ENCODE measurements around the gene HOXD13. TPM values are rescaled to one million over a fixed set of nuclear protein-coding genes. Genes with fewer than 3 reads are reported as not detected.

HOXD13 gene
- total and polyA plus RNA-seq, 2 donors (not counting 3 experiments of a cell fraction or from before 2014, with no cell fraction given): not detected

DNA sequence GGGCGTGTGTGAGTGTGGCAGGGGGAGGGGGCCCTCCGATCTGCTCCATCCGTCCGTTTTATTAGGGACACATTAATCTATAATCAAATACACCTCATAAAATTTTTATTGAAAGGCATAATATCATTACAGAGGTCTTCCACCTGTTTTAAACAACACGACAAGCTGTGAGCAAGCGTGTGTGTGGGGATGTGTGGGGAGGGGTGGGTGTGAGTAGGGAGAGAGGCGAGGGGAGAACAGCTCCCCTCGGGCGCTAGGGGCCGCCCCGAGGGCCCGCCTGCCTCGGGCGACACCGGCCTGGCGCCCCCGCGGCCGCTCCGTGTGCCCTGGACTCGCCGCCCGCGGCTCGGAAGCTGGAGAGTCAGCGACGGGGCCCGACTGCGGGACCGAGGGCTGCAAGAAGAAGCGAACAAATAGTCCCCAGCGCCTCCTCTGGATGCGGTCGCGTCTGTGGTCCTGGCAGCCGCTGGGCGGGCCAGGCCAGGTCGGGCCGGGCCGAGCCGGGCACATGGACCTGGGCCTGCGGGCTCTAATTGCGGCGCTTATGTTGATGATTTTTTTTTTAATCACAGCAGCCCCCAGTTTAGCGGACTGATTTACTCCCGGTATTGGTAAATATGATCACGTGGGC lies 29.6 kb downstream of the HOXD13 start:
- Histone ChIP-seq H3K9me3 (replicated peaks; ENCODE audit: control insufficient read depth, insufficient read depth, low read length) (no peaks in the 10 kb centered on the region), H3K9me1 (replicated peaks; ENCODE audit: control insufficient read depth, extremely low read depth, insufficient read depth, low read length) (no peaks in the 10 kb centered on the region), H3K4me1 (ENCODE audit: control insufficient read depth, extremely low read depth, insufficient read depth, low read length) (peaks cover 12% of the 10 kb centered on the region), H3K27me3 (ENCODE audit: control insufficient read depth in 2 of 2, insufficient read depth in 2 of 2, low read length in 2 of 2) (peaks cover 44 to 54% of the 10 kb centered on the region in 2 experiments), H3K9ac (replicated peaks; ENCODE audit: extremely low read depth, insufficient read depth, low read length) (peak overlapping the region; percentile 17), H3K4me3 (replicated peaks in 1 of 3; ENCODE audit: insufficient read depth in 1 of 3, low read depth in 1 of 3, low read length in 3 of 3) (peak overlapping the region; percentile 49 to 77 (median 61)), H4K20me1 (replicated peaks; ENCODE audit: control insufficient read depth, extremely low read depth, insufficient read depth, low read length) (no peaks in the 10 kb centered on the region), H3K4me2 (ENCODE audit: insufficient read depth, low read length) (peak overlapping the region; percentile 80), H3K79me2 (ENCODE audit: control insufficient read depth, insufficient read depth, low read length) (no peaks in the 10 kb centered on the region), H3K36me3 (ENCODE audit: control insufficient read depth in 2 of 2, extremely low read depth in 1 of 2, insufficient read depth in 2 of 2, low read length in 2 of 2) (no peaks in the 10 kb centered on the region), H2AFZ (ENCODE audit: low read depth, low read length) (peak overlapping the region; percentile 89), H3K27ac (ENCODE audit: insufficient read depth, low read depth, low read length) (no peak overlapping the region)
- dilution Hi-C loops (cut with MboI; ENCODE audit: extremely low pct_ligation_motif_present, low sequenced_read_pairs): no loop called here
- FAIRE-seq (peak; percentile 76), DNase-seq (ENCODE audit: low read depth, low spot score) (no peak)
- intact Hi-C loops (cut with micrococcal nuclease): no loop called here
- POLR2A ChIA-PET: interaction anchor here (1.1 kb wide), 1 partner anchor 1141 kb away, joined by 3 read pairs; no protein-coding TSS in a partner anchor
- TF ChIP-seq, protein P1, sequence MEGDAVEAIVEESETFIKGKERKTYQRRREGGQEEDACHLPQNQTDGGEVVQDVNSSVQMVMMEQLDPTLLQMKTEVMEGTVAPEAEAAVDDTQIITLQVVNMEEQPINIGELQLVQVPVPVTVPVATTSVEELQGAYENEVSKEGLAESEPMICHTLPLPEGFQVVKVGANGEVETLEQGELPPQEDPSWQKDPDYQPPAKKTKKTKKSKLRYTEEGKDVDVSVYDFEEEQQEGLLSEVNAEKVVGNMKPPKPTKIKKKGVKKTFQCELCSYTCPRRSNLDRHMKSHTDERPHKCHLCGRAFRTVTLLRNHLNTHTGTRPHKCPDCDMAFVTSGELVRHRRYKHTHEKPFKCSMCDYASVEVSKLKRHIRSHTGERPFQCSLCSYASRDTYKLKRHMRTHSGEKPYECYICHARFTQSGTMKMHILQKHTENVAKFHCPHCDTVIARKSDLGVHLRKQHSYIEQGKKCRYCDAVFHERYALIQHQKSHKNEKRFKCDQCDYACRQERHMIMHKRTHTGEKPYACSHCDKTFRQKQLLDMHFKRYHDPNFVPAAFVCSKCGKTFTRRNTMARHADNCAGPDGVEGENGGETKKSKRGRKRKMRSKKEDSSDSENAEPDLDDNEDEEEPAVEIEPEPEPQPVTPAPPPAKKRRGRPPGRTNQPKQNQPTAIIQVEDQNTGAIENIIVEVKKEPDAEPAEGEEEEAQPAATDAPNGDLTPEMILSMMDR (IDR thresholded peaks at IDR 0.05; ENCODE audit: extremely low read depth in 1 of 2, insufficient read depth in 1 of 2, low read depth in 1 of 2, low read length in 2 of 2): peak in 1 of 2 donors; percentile 9
- TF ChIP-seq FOS (IDR thresholded peaks at IDR 0.05; ENCODE audit: borderline replicate concordance, insufficient read depth, low read length): no peak
- no peak for TF ChIP-seq GATA2 (IDR thresholded peaks at IDR 0.05; ENCODE audit: insufficient read depth, insufficient read length, low read depth, low read length)
- no peak for TF ChIP-seq MYC (IDR thresholded peaks at IDR 0.05; ENCODE audit: low read depth, low read length)
- no peak for TF ChIP-seq POLR2A (IDR thresholded peaks at IDR 0.05; ENCODE audit: low read depth, low read length)
- TF ChIP-seq, protein P2, sequence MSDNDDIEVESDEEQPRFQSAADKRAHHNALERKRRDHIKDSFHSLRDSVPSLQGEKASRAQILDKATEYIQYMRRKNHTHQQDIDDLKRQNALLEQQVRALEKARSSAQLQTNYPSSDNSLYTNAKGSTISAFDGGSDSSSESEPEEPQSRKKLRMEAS (IDR thresholded peaks at IDR 0.05; ENCODE audit: insufficient read depth, insufficient read length): no peak
- no peak for TF ChIP-seq POLR2AphosphoS5 (IDR thresholded peaks at IDR 0.05; ENCODE audit: insufficient read depth, low read depth, low read length)
- TF ChIP-seq JUN (IDR thresholded peaks at IDR 0.05; ENCODE audit: borderline replicate concordance, insufficient read depth, insufficient read length, low read depth): no peak
- TF ChIP-seq EZH2 (IDR thresholded peaks at IDR 0.05; ENCODE audit: borderline replicate concordance, low read depth, low read length, severe bottlenecking): peak; percentile 0
- CTCF ChIA-PET: interaction anchor here (0.9 to 4.7 kb wide), 14 partner anchors 9 to 1040 kb away, joined by 3 to 28 read pairs (median 8); no protein-coding TSS in a partner anchor
- no TSS peak for BruUV-seq (replicated peaks)
